OCI-LY7 (cell line): ENCODE data around the gene ARL9. TPM values are rescaled to one million over a fixed set of nuclear protein-coding genes. Genes with fewer than 3 reads are reported as not detected.

Source experiments
- BruUV-seq: library from RNA; stranded (reverse); fragments of 400-500 nt; replicated peaks from 2 replicates; lab custom pipeline; 2021; lab: Mats Ljungman, UMichigan
- CTCF ChIA-PET: fragments of 300-600 bp; sonication (Branson Sonifier 250); formaldehyde crosslinking; loops from one replicate; lab custom pipeline; 2022; ENCODE audit warnings: antibody characterized with exemption; ENCODE audit not compliant: unreplicated experiment; lab: Charles Lee
- POLR2A ChIA-PET: fragments of 300-600 bp; sonication (Branson Sonifier 250); formaldehyde crosslinking; loops from one replicate; lab custom pipeline; 2022; ENCODE audit warnings: antibody characterized with exemption; lab: Charles Lee
- DNase-seq: peaks from one replicate; pipeline ENCODE4 v3.0.0-alpha.2; 2015; ENCODE audit warnings: low spot score
- H2AFZ ChIP-seq: fragments of 200-600 bp; sonication (generic), shearing (Covaris generic); 2 replicates; pipeline ENCODE4 v1.6.1; 2014; ENCODE audit warnings: mild to moderate bottlenecking, antibody characterized with exemption, low read length, moderate library complexity
- H3K27ac ChIP-seq: fragments of 200-600 bp; sonication (generic); 2 replicates; pipeline ENCODE4 v1.5.1; 2014; ENCODE audit warnings: mixed run types, low read depth, mild to moderate bottlenecking, moderate library complexity, low read length, inconsistent platforms; ENCODE audit not compliant: poor library complexity, severe bottlenecking
- H3K36me3 ChIP-seq: fragments of 200-600 bp; sonication (generic); 2 replicates; pipeline ENCODE4 v1.6.1; 2014; ENCODE audit warnings: mild to moderate bottlenecking, antibody characterized with exemption, low read length, moderate library complexity, mixed read lengths; ENCODE audit not compliant: insufficient read depth
- H3K4me1 ChIP-seq: fragments of 200-600 bp; sonication (generic); 2 replicates; pipeline ENCODE4 v1.5.1; 2014; ENCODE audit warnings: mild to moderate bottlenecking, low read length; ENCODE audit not compliant: insufficient read depth, poor library complexity, severe bottlenecking
- H3K4me2 ChIP-seq: fragments of 200-600 bp; sonication (generic); 2 replicates; pipeline ENCODE4 v1.6.1; 2014; ENCODE audit warnings: mild to moderate bottlenecking, low read length
- H3K4me3 ChIP-seq: fragments of 200-600 bp; sonication (generic); 2 replicates; pipeline ENCODE4 v1.5.1; 2014; ENCODE audit warnings: mild to moderate bottlenecking, low read depth, low read length; ENCODE audit not compliant: poor library complexity, severe bottlenecking
- H3K79me2 ChIP-seq: fragments of 200-600 bp; sonication (generic); 2 replicates; pipeline ENCODE4 v1.6.1; 2016; ENCODE audit warnings: low read depth, mild to moderate bottlenecking, low read length, moderate library complexity, mixed read lengths; ENCODE audit not compliant: insufficient read depth
- H3K9me2 ChIP-seq: fragments of 200-600 bp; sonication (generic); 2 replicates; pipeline ENCODE4 v1.6.1; 2016; ENCODE audit warnings: mild to moderate bottlenecking, low read length, mixed read lengths; ENCODE audit not compliant: insufficient read depth
- H3K9me3 ChIP-seq: fragments of 200-600 bp; sonication (generic); 2 replicates; pipeline ENCODE4 v1.6.1; 2014; ENCODE audit warnings: mild to moderate bottlenecking, mixed run types, low read length, mixed read lengths
- H4K20me1 ChIP-seq: fragments of 200-600 bp; sonication (generic); 2 replicates; pipeline ENCODE4 v1.6.1; 2014; ENCODE audit warnings: mild to moderate bottlenecking, antibody characterized with exemption, low read length, moderate library complexity, mixed read lengths; ENCODE audit not compliant: insufficient read depth
- CTCF ChIP-seq: fragments of 200-600 bp; sonication (generic); conservative IDR thresholded peaks from 2 replicates; pipeline ENCODE4 v1.5.1; 2014; ENCODE audit warnings: mild to moderate bottlenecking, antibody characterized with exemption, low read length, moderate library complexity, mixed read lengths
- EZH2phosphoT487 ChIP-seq: fragments of 200-600 bp; sonication (generic); IDR thresholded peaks from 2 replicates; pipeline ENCODE4 v1.6.1; 2018; ENCODE audit warnings: low read depth, borderline replicate concordance, mild to moderate bottlenecking, mixed run types, antibody characterized with exemption, low read length, moderate library complexity, mixed read lengths
- intact Hi-C: fragments of 100-400 bp; cut with micrococcal nuclease; formaldehyde crosslinking; loops from one replicate; pipeline ENCODE4 v1.10.0; 2022; ENCODE audit not compliant: unreplicated experiment
- total RNA-seq, 2 experiments: library from RNA; depleted of rRNA in 1 of 2; stranded (reverse); fragments of >200 nt in 1 of 2; shearing (Covaris generic) in 1 of 2; gene quantifications; 2 replicates each; pipeline ENCODE4 v1.2.3, GENCODE V29; 2014 to 2022

Gene ARL9
- total RNA-seq, 2 experiments from 2014 or later = 0.32 to 0.76 TPM

- Histone ChIP-seq H2AFZ (peak within 1 kb of the TSS; percentile 81), H3K27ac (peak within 1 kb of the TSS; percentile 83), H3K9me2 (no peaks in the 10 kb centered on the region), H3K4me3 (peak within 1 kb of the TSS; percentile 99), H4K20me1 (peaks cover 17% of the 10 kb centered on the region; the same call in 1 of the 2 replicates), H3K4me1 (peaks cover 36% of the 10 kb centered on the region), H3K4me2 (peak within 1 kb of the TSS; percentile 94), H3K36me3 (peaks cover 50% of the 10 kb centered on the region), H3K9me3 (no peaks in the 10 kb centered on the region), H3K79me2 (peaks cover 81% of the 10 kb centered on the region)
- BruUV-seq = no TSS peak
- TF ChIP-seq CTCF = no peak
- no peak for TF ChIP-seq EZH2phosphoT487
- CTCF ChIA-PET = no interaction called here
- POLR2A ChIA-PET = interaction anchor here (0.7 to 2.7 kb wide), 15 partner anchors 8 to 513 kb away, joined by 3 to 38 read pairs (median 5); partner anchors contain the start of genes AASDH, PAICS and PPAT
- intact Hi-C loops = loop anchor here (1.0 to 2.0 kb wide), 2 partner anchors 31 to 511 kb away; partner anchors contain the start of genes PAICS and POLR2B
- DNase-seq = peak; percentile 90
These were observed 38.1 kb upstream of the ARL9 start, which contains the start of gene SRP72 for GRCh38 chr4:56467284-56468096. Gene SRP72, plus strand, starts transcription at chr4:56467617. Its CDS starts 19 bp downstream, at chr4:56467636.

- Histone ChIP-seq H3K4me1 (peaks cover 36% of the 10 kb centered on the region), H3K4me3 (peak overlapping the region; percentile 99), H3K36me3 (peaks cover 50% of the 10 kb centered on the region), H3K9me3 (no peaks in the 10 kb centered on the region), H3K9me2 (no peaks in the 10 kb centered on the region), H2AFZ (peak overlapping the region; percentile 81), H4K20me1 (peaks cover 17% of the 10 kb centered on the region; the same call in 1 of the 2 replicates), H3K4me2 (peak overlapping the region; percentile 94), H3K27ac (peak overlapping the region; percentile 83), H3K79me2 (peaks cover 81% of the 10 kb centered on the region)
- intact Hi-C loops = no loop called here
- BruUV-seq = no TSS peak
- no peak for DNase-seq
- ChIA-PET CTCF (no interaction called here), POLR2A (interaction anchor here (0.5 to 2.7 kb wide), 11 partner anchors 8 to 512 kb away, joined by 3 to 38 read pairs (median 7); partner anchors contain the start of genes AASDH, PAICS and PPAT)
- TF ChIP-seq CTCF (no peak), EZH2phosphoT487 (no peak)
These were observed 37.5 kb upstream of the ARL9 start for GRCh38 chr4:56468097-56468422.
